ENCODE data around the gene LEMD3.

LEMD3 gene

DNA sequence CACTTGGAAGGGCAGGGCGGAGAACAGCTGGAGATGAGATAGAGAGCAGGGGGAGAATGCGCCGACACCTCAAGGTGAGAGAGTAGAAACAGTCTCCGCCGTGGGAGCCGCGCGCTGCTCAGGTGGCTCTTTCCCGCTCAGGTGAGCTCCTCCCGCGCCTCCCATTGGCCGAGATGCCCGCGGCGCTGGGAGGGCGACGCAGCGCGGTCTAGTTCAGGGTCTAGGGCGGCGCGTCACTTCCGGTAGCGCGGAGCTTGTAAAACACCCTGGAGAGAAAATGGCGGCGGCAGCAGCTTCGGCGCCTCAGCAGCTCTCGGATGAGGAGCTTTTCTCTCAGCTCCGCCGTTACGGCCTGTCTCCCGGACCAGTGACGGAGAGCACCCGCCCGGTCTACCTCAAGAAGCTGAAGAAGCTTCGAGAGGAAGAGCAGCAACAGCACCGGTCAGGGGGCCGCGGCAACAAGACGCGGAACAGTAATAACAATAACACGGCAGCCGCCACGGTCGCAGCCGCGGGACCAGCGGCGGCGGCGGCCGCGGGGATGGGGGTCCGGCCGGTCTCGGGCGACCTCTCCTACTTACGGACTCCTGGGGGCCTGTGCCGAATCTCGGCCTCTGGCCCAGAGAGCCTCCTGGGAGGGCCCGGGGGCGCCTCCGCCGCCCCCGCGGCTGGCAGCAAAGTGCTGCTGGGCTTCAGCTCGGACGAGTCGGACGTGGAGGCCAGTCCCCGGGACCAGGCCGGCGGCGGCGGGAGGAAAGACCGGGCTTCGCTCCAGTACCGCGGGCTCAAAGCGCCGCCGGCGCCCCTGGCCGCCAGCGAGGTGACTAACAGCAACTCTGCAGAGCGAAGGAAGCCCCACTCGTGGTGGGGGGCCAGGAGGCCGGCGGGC lies at the start of gene LEMD3:
TSS of gene LEMD3 (plus strand) at position 264 of the 889 bp plus-strand sequence. CDS start at position 278, 14 bp downstream.
- peak; percentile 99 for DNase-seq (ENCODE audit: low spot score)

DNA sequence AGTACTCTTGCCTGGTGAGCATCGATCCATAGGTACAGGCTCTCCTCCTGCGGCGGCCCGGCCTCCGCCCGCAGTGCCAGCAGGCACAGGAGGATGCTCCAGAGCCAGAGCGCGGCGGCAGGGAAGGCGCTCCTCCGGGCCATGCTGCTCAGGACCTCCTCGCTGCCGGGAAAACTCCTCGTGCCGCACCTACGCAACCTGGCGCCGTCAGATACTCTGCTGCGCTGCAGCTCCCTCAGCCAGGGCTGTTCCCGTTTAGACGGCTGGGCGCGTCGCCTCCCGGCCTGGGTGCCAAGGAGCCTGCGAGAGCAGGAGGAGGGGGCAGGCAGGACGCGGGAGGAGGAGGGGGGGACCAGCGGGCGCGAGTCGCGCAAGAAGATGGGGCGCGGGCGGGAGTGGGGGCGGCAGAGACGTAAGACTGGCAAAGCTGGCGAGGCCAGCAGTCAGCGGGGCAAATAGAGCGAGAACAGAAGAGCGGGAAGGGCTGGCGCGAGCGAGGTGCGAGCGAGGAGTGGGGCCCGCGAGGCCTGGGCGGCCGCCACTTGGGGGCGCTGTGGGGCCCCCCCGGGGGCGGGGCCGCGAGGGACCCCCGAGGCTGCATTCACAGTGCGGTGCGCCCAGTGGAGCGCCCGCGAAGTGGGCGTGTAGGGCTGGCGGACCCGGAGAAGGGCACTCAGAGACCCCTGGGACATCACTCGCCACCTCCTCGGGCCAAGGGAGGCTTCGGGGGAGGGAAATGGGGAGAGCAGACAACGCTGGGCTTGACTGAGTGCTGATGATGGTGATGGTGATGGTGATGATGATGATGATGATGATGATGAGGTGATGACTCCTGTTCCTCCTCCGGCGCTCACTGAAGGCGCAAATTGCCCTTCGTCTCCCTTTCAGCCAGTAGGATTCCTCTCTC lies 48.1 kb upstream of the LEMD3 start, which contains the start of gene WIF1:
TSS of gene WIF1 (minus strand) at position 257 of the 907 bp plus-strand sequence. CDS start at position 143, 114 bp downstream.
- peak; percentile 76 for DNase-seq (ENCODE audit: low spot score)

DNA sequence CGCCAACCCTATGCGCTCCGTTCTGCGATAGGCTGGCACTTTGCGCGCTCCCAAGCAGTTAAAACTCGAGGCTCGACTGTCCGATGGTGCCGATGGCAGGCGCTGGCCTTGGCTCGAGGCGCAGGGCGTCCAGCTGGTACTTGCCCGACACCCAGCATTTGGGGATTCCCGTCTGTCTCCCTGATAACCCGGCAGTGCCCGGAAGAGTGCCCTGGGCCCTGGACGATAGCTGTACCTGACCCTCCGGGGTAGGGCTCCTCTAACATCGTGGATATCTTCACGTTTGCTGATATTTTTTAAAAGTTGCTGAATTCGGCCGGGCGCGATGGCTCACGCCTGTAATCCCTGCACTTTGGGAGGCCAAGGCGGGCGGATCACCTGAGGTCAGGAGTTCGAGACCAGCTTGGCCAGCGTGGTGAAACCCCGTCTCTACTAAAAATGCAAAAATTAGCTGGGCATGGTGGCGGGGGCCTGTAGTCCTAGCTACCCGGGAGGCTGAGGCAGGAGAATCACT lies 47.4 kb upstream of the LEMD3 start:
- no peak for DNase-seq (ENCODE audit: low spot score)

DNA sequence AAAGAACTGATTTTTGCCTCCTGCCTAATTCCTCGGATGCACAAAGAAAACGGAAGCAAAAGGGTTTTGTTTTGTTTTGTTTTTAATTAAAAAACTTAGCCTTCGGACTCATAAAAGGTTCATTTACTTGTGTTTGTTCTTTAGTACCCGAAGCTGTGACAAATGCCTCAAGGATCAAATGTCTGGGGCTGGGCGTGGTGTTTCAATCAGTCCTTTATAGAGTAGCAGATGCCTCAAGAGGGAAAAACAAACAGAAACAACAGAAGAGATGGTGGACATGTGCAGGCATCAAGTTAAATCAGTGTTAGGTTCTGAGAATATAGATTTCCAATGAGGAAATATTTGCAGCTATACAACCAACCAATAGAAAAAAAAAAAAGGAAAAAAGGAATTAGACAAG lies 46.7 kb upstream of the LEMD3 start:
- DNase-seq (ENCODE audit: low spot score), result no peak

DNA sequence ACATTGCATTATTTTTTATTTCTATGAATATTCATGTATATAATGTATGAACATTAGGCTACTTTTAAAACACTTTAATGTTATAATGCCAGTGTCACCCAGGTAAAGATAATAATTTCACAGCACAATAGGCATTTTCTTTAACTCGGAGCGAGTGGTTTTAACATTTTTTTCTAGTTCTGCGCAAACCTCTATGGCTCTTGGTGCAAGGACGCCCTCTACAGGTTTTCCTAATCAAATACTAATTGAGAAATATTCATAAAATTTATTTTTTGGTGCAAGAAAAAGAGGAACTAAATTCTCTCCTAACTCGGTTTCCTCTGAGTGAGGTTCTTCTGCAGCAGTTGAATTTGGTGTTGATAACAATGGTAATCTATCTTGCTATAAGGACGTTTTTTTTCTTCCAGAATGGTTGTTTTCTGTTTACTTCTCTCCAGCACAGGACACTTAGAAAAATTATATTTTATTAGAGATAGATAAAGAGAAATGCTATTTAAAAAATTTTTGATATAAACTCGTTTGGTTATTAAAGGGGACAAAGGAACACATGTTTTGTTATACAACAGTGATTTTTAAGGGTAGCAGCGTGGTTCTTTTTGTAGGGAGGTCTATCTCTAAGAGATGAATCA lies 45.8 kb upstream of the LEMD3 start:
- DNase-seq (ENCODE audit: low spot score), result no peak

GRCh38 chr12:65125247-65125646 lies 44.1 kb upstream of the LEMD3 start:
- no peak for DNase-seq (ENCODE audit: low spot score)

GRCh38 chr12:65125975-65126374 lies 43.4 kb upstream of the LEMD3 start:
- no peak for DNase-seq (ENCODE audit: low spot score)

DNA sequence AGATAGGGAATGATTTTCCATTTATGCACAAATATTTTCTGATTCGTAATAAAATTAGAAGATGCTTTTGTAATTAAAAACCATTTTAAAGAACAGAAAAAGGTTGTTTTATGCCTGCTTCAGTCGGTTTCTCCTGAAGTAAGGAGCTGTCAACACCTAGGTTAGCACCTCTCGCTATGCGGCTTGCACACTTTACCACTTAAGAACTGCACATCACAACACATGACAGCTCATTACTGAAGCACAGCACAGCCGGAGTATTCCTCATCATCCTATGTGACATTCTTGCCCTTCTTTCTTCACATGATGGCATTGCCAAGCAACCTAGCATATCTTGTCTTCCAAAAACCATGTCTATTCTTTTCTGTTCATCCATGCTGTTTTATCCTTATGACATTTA lies 42.9 kb upstream of the LEMD3 start:
- no peak for DNase-seq (ENCODE audit: low spot score)

DNA sequence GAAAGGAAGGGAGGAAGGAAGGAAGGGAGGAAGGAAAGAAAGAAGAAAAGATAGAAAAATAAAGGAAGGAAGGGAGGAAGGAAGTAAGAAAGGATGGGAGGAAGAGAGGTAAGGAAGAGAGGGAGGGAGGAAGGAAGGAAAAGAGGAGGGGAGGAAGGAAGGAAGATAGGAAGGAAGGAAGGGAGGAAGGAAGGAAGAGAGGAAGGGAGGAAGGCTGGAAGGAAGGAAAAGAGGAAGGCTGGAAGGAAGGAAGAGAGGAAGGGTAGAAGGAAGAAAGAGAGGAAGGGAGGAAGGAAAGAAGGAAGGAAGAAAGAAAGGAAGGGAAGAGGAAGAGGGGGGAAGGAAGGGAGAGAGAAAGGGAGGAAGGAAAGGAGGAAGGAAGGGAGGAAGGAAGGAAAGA lies 35.5 kb upstream of the LEMD3 start:
- no peak for DNase-seq (ENCODE audit: low spot score)

DNA sequence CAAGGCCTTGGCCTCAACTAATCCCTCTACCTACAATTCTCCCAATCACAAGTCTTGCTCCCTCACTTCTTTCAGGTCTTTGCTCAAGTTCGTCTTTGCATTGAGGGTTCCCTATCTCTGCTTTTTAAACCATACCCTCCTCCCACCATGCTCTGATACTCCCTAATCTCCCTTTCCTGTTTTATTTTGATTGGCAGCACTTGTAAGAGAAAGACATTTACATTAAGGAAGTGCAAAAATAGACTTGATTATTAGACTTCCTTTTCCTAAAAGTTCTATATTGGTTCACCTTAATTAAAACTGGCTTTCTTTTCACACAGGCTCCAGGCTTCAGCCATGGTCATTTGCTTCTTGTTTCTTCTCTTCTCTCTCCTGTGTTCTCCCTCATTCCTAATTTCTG lies 30.0 kb upstream of the LEMD3 start:
- no peak for DNase-seq (ENCODE audit: low spot score)

DNA sequence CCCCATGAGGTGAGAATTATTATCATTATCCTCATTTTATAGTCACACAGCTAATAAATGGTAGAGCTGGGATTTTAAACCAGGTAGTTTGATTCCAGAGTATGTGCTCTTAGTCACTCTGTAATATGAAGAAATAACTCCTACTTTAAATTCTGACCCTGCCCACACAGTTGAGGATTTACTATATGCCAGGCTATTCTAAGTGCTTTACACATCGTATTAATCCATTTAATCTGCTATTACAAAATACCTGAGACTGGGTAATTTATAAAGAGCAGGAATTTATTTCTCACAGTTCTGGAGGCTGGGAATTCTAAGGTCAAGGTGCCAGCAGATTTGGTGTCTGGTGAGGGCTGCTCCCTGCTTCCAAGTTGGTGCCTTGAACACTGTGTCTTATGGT lies 28.6 kb upstream of the LEMD3 start:
- no peak for DNase-seq (ENCODE audit: low spot score)

DNA sequence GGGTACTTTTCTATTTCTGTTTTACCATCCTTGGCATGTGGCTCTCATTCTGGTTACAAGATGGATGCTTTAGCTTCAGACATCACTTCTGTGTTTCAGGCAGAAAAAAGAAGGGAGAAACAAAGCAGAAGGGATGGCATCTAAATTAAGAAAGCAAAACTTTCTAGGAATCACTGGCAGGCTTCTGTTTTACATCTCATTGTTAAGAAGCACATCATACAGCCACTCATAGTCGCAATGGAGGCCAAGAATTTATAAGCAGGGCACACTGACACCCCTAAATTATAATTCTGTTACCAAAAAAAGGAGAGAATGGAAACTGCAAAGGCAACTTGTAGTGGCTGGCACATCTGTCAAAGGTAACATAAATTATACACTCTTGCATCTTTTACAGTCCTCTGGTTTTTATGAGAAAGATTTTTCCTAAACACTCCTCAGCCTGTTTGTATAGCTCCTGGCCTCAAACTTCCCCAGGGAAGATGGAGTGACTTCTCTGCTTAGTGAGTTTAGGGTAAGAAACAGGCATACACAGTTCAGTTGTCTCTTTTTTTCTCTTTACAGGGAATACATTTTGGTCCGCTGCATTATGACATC lies 22.0 kb upstream of the LEMD3 start:
- no peak for DNase-seq (ENCODE audit: low spot score)

GRCh38 chr12:65152012-65152411 lies 17.4 kb upstream of the LEMD3 start:
- DNase-seq (ENCODE audit: low spot score), result no peak

DNA sequence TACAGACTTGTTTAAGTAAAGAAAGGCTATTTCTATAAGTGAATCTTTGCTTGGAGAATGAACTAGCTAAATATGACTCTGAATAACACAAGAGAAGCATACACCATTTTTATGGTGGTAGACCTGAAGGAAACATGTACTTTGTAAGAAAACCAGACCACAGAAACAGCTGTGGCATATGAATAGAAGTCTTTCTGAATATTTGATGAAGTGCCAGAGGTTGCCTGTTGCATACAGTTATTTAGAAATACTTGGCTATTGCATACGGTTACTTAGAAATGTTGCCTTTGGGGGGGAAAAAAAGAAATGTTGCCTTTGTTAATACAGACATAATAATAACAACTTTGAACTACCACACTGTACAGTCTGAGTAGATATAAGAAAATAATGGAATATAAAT lies 16.8 kb upstream of the LEMD3 start:
- DNase-seq (ENCODE audit: low spot score), result no peak

DNA sequence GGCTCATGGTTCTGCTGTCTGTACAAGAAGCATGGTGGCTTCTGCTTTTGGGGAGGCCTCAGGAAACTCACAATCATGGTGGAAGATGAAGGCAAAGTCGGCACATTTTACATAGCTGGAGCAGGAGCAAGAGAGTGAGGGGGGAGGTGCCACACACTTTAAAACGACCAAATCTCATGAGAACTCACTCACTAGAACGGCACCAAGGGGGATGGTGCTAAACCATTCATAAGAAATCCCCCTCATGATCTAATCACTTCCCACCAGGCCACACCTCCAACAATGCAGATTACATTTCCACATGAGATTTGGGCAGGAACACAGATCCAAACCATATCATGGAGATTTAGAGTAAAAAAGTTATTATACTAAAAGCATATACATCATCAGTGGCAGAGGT lies 13.6 kb upstream of the LEMD3 start:
- DNase-seq (ENCODE audit: low spot score), result no peak

- DNase-seq (ENCODE audit: low spot score), result no peak
Observed at GRCh38 chr12:65156366-65156841, 13.0 kb upstream of the LEMD3 start.

GRCh38 chr12:65157091-65157490 lies 12.3 kb upstream of the LEMD3 start:
- DNase-seq (ENCODE audit: low spot score), result no peak

GRCh38 chr12:65162609-65163008 lies 6.8 kb upstream of the LEMD3 start:
- DNase-seq (ENCODE audit: low spot score), result no peak

GRCh38 chr12:65164244-65164643 lies 5.1 kb upstream of the LEMD3 start:
- DNase-seq (ENCODE audit: low spot score), result no peak

DNA sequence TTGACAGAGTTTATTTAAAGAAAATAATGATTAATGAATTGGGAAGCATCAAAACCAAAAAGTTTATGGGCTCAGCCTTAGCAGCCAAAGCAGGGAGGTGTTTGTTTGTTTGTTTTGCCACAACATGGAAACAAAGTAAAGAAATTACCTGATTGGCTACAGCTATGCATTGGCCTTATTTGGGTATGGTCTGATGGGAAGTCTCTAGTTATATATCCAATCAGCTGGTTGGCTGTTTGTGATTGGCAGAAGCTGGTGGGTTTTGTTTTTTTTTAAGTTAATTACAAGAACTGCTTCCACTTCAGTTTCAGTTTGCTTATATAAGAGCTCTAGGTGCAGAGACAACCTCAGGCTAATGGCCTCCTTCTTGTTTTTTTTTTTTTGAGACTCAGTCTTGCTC lies 4.6 kb upstream of the LEMD3 start:
- no peak for DNase-seq (ENCODE audit: low spot score)

DNA sequence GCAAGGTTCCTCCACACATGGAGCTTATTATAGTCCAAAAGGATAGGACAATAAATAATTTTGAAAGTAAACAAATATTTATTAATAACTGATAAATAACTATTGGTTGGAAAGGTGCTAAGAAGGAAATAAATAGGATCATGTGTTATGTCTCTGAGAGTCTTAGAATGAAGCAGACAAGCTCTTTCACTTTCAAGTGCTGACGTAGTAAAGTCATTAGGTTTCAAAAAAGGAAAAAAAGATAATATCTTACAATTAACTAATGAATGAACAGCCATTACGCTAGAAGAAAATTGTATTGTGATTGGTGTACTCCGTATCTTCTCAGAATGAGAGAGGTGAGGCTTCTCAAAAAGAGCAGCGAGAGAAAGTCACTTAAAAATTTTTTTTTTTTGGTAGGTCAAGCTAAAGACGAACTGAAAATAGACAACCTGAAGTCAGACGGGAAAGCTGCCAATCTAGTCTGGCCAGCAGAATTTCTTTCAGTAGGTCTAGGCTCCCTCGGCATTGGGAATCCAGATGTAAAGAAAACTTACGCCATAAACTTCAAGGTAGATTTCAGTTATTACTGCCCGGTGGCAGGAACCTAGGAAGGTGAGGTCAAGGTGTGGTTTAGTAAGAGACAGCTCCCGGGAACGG lies 583 bp upstream of the LEMD3 start:
- no peak for DNase-seq (ENCODE audit: low spot score)

All from iPS-NIHi11 (cell line).